AG04450 (cell line): ENCODE results near the gene ALDH1A3. TPM values are rescaled to one million over a fixed set of nuclear protein-coding genes. Genes with fewer than 3 reads are reported as not detected.

ENCODE experiments used
- CTCF ChIA-PET: fragments of 300-600, 350-600 bp; formaldehyde crosslinking; extraction: SDS; loops from one replicate; lab custom pipeline; 2022; ENCODE audit warnings: antibody characterized with exemption, inconsistent platforms; lab: Charles Lee
- POLR2A ChIA-PET: fragments of 350-600 bp; formaldehyde crosslinking; extraction: SDS; loops from one replicate; lab custom pipeline; 2021; ENCODE audit warnings: antibody characterized with exemption, inconsistent platforms; lab: Yijun Ruan, JAX
- DNase-seq: peaks from one replicate; pipeline ENCODE4 v3.0.0-alpha.2; 2011; ENCODE audit warnings: low read depth, low spot score
- H3K27ac ChIP-seq: one replicate; pipeline ENCODE4 v1.5.1; 2012; ENCODE audit warnings: low read depth, low read length, control low read depth
- H3K27me3 ChIP-seq: one replicate; pipeline ENCODE4 v1.6.0; 2012; ENCODE audit warnings: low read length; ENCODE audit not compliant: control insufficient read depth, insufficient read depth
- H3K4me3 ChIP-seq: 2 replicates; pipeline ENCODE4 v1.5.1; 2011; ENCODE audit warnings: mild to moderate bottlenecking, low read depth, low read length, control low read depth
- H3K9me3 ChIP-seq: 2 replicates; pipeline ENCODE4 v1.5.1; 2012; ENCODE audit warnings: low read length; ENCODE audit not compliant: control insufficient read depth, insufficient read depth
- CTCF ChIP-seq: IDR thresholded peaks from 2 replicates; pipeline ENCODE4 v1.5.1; 2011; ENCODE audit warnings: low read depth, low read length, control low read depth, inconsistent platforms
- polyA plus RNA-seq: library from polyadenylated mRNA; depleted of rRNA; stranded (reverse); fragments of >200 nt; gene quantifications from 2 replicates; pipeline ENCODE4 v1.2.3, GENCODE V29; 2011

Gene ALDH1A3
- polyA plus RNA-seq, 1 experiment, result 20.6 TPM

GRCh38 chr15:100899601-100900000 lies 20.0 kb downstream of the ALDH1A3 start:
- ChIA-PET POLR2A (no interaction called here), CTCF (interaction anchor here (0.6 to 2.4 kb wide), 2 partner anchors 18 to 361 kb away, joined by 4 to 8 read pairs; partner anchors contain the start of gene LRRK1)
- Histone ChIP-seq H3K27ac (no peak overlapping the region), H3K9me3 (no peaks in the 10 kb centered on the region), H3K4me3 (no peak overlapping the region), H3K27me3 (no peaks in the 10 kb centered on the region)
- no peak for DNase-seq
- TF ChIP-seq CTCF, result no peak

- POLR2A ChIA-PET, result no interaction called here
- H3K4me3 ChIP-seq, result no peak overlapping the region
- CTCF ChIA-PET, result interaction anchor here (0.6 to 2.4 kb wide), 2 partner anchors 18 to 360 kb away, joined by 4 to 8 read pairs; partner anchors contain the start of gene LRRK1
- DNase-seq, result no peak
- TF ChIP-seq CTCF, result no peak
- H3K9me3 ChIP-seq, result no peaks in the 10 kb centered on the region
- H3K27ac ChIP-seq, result peak overlapping the region; percentile 2
- no peaks in the 10 kb centered on the region for H3K27me3 ChIP-seq
Observed at GRCh38 chr15:100900136-100900794, 20.6 kb downstream of the ALDH1A3 start.

- Histone ChIP-seq H3K27me3 (no peaks in the 10 kb centered on the region), H3K9me3 (no peaks in the 10 kb centered on the region), H3K27ac (peak overlapping the region; percentile 2), H3K4me3 (no peak overlapping the region)
- ChIA-PET POLR2A (no interaction called here), CTCF (interaction anchor here (1.0 to 3.0 kb wide), 4 partner anchors 17 to 107 kb away, joined by 3 to 22 read pairs (median 10); partner anchors contain the start of gene LRRK1)
- no peak for DNase-seq
- TF ChIP-seq CTCF, result no peak
Observed at GRCh38 chr15:100900795-100901169, 21.2 kb downstream of the ALDH1A3 start.

- H3K27me3 ChIP-seq, result no peaks in the 10 kb centered on the region
- no peak overlapping the region for H3K27ac ChIP-seq
- no peaks in the 10 kb centered on the region for H3K9me3 ChIP-seq
- H3K4me3 ChIP-seq, result no peak overlapping the region
- TF ChIP-seq CTCF, result no peak
- DNase-seq, result no peak
- CTCF ChIA-PET, result interaction anchor here (1.0 to 3.0 kb wide), 4 partner anchors 17 to 107 kb away, joined by 3 to 22 read pairs (median 10); partner anchors contain the start of gene LRRK1
- POLR2A ChIA-PET, result no interaction called here
Observed at GRCh38 chr15:100901296-100901695, 21.7 kb downstream of the ALDH1A3 start.
